Osteocyte (in vitro differentiated cells): Measurements from ENCODE around the gene CAND2. TPM values are rescaled to one million over a fixed set of nuclear protein-coding genes. Genes with fewer than 3 reads are reported as not detected.
A peak's percentile ranks its signal among the peaks of the same experiment; 100 is the strongest.
"Not testable (repeated sequence)": the region's sequence is repeated elsewhere in the genome, so short reads cannot be mapped to it uniquely, and the experiment has no call there.

Source experiments
- DNase-seq: peaks from one replicate; pipeline ENCODE4 v3.0.0; 2021; ENCODE audit warnings: mixed read lengths; ENCODE audit not compliant: unreplicated experiment; ENCODE audit errors: extremely low spot score
- H3K27ac Mint-ChIP-seq: one replicate; pipeline ENCODE4 v1.8.0; 2021; ENCODE audit warnings: mild to moderate bottlenecking, mixed read lengths; ENCODE audit not compliant: unreplicated experiment
- H3K27me3 Mint-ChIP-seq: one replicate; pipeline ENCODE4 v1.8.0; 2021; ENCODE audit warnings: mixed read lengths; ENCODE audit not compliant: unreplicated experiment
- H3K36me3 Mint-ChIP-seq: one replicate; pipeline ENCODE4 v1.8.0; 2021; ENCODE audit warnings: mixed read lengths; ENCODE audit not compliant: unreplicated experiment
- H3K4me1 Mint-ChIP-seq: one replicate; pipeline ENCODE4 v1.8.0; 2021; ENCODE audit warnings: mixed read lengths; ENCODE audit not compliant: unreplicated experiment
- H3K4me3 Mint-ChIP-seq: one replicate; pipeline ENCODE4 v1.8.0; 2021; ENCODE audit warnings: mild to moderate bottlenecking, moderate library complexity, mixed read lengths; ENCODE audit not compliant: unreplicated experiment
- H3K9me3 Mint-ChIP-seq: one replicate; pipeline ENCODE4 v1.8.0; 2021; ENCODE audit warnings: mixed read lengths; ENCODE audit not compliant: unreplicated experiment
- total RNA-seq: library from RNA; stranded (reverse); gene quantifications from 2 replicates; pipeline ENCODE4 v1.2.1, GENCODE V29; 2021
- TF ChIP-seq, protein P1 (sequence below): fragments of 200-600 bp; sonication (generic); IDR thresholded peaks from 2 replicates; pipeline ENCODE4 v1.5.0; 2021; ENCODE audit warnings: antibody characterized with exemption, mild to moderate bottlenecking, moderate library complexity

The CAND2 gene
- total RNA-seq, 1 donor from 2014 or later = 10.4 TPM

DNA sequence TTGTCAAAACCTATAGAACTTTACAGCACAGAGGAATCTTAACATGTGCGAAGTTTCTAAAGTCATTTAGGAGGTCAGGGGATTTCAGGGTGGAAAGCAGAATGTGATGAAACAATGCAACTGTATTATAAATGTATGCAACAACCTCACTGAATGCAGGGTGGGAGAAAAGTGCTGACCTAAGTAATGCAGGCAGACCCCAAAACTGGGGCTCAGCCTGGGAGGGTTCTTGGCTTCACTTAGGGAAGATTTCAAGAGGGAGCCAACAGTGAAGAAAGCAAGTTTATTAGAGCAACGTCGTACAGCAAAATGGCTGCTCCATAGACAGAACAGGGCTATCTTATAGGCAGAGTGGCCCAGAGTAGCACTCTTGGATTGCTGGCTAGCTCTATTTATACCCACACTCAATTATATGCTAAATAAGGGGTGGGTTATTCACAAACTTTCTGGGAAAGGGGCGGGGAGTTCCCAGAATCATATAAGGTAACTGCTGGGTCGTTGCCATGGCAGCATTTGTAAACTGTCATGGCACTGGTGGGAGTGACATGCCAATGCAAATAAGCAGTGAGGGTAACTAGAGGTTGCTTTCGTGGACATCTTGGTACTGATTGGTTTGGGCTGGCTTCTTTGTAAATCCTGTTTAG, 14.2 kb upstream of the CAND2 start:
- H3K36me3 Mint-ChIP-seq = no peaks in the 10 kb centered on the region
- DNase-seq = no peak
- no peak overlapping the region for H3K4me3 Mint-ChIP-seq
- no peak overlapping the region for H3K27ac Mint-ChIP-seq
- TF ChIP-seq, protein P1, sequence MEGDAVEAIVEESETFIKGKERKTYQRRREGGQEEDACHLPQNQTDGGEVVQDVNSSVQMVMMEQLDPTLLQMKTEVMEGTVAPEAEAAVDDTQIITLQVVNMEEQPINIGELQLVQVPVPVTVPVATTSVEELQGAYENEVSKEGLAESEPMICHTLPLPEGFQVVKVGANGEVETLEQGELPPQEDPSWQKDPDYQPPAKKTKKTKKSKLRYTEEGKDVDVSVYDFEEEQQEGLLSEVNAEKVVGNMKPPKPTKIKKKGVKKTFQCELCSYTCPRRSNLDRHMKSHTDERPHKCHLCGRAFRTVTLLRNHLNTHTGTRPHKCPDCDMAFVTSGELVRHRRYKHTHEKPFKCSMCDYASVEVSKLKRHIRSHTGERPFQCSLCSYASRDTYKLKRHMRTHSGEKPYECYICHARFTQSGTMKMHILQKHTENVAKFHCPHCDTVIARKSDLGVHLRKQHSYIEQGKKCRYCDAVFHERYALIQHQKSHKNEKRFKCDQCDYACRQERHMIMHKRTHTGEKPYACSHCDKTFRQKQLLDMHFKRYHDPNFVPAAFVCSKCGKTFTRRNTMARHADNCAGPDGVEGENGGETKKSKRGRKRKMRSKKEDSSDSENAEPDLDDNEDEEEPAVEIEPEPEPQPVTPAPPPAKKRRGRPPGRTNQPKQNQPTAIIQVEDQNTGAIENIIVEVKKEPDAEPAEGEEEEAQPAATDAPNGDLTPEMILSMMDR = no peak
- H3K4me1 Mint-ChIP-seq = no peaks in the 10 kb centered on the region
- H3K27me3 Mint-ChIP-seq = peaks cover 41% of the 10 kb centered on the region
- no peaks in the 10 kb centered on the region for H3K9me3 Mint-ChIP-seq

DNA sequence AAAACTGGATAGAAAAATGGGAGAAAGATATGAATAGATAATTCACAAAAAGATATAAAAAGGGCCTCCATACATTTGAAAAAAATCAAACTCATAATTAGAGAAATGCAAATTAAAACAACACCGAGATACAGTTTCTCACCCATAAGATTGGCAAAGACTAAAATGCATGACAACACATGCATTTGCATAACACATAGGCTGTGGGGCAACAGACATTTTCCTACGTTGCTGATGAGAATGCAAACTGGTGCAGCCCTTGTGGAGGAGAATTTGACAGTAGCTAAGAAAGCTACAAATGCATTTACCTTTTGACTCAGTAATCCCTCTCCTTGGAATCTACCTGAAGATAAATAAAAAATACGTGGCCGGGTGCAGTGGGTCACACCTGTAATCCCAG, 11.4 kb upstream of the CAND2 start:
- no peaks in the 10 kb centered on the region for H3K36me3 Mint-ChIP-seq
- DNase-seq = no peak
- TF ChIP-seq, protein P1 = no peak
- no peaks in the 10 kb centered on the region for H3K9me3 Mint-ChIP-seq
- H3K27ac Mint-ChIP-seq = no peak overlapping the region
- H3K4me3 Mint-ChIP-seq = no peak overlapping the region
- peaks cover 42% of the 10 kb centered on the region for H3K27me3 Mint-ChIP-seq
- no peaks in the 10 kb centered on the region for H3K4me1 Mint-ChIP-seq

DNA sequence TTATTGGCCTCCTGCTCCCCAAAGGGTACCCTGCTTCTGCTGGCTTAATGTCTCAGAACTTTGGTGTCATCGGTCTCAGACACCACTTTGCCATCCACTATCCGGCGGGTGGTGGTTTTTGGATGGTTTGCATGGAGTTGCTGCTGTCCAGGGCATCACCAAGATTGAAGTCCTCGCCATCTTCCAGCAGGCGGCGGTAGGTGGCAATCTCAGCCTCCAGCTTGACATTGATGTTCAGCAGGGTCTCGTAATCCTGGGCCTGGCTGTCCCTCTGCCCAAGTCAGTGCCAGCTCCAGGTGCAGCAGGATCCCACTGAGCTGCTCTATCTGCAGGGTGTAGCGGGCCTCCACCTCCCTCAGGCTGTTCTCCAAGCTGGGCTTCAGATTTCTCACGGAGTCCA, 9.1 kb upstream of the CAND2 start:
- not testable (repeated sequence) for H3K36me3 Mint-ChIP-seq, H3K4me3 Mint-ChIP-seq, H3K4me1 Mint-ChIP-seq, H3K9me3 Mint-ChIP-seq, H3K27ac Mint-ChIP-seq
- DNase-seq = peak; percentile 89
- TF ChIP-seq, protein P1 = peak; percentile 61
- H3K27me3 Mint-ChIP-seq = peaks cover 37% of the 10 kb centered on the region

DNA sequence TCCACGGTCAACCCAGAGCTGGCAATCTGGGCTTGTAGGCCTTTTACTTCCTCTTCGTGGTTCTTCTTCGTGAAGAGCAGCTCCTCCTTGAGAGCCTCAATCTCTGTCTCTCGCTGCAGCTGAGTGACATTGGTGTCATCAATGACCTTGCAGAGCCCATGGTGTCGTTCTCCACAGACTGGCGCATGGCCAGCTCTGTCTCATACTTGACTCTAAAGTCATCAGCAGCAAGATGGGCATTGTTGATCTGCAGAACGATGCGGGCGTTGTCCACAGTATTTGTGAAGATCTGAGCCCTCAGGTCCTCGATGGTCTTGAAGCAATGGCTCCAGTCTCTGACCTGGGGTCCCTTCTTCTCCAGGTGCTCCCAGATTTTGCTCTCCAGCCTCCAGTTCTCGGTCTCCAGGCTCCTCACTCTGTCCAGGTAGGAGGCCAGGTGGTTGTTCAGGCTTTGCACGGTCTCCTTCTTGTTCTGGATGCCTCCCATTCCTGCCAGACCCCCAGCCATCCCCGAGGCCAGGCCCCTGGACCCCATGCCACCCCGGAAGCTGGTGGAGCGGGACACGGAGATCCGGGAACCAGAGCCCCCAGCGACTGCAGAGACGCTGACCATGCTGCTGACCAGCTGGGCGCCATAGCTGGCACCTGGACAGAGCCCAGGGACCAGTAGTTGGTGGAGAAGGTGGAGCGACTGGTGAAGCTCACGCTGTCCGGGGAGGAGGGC, 8.4 kb upstream of the CAND2 start:
- H3K27me3 Mint-ChIP-seq = peaks cover 29% of the 10 kb centered on the region
- not testable (repeated sequence) for DNase-seq, H3K27ac Mint-ChIP-seq, H3K9me3 Mint-ChIP-seq, H3K4me3 Mint-ChIP-seq, H3K36me3 Mint-ChIP-seq, H3K4me1 Mint-ChIP-seq

DNA sequence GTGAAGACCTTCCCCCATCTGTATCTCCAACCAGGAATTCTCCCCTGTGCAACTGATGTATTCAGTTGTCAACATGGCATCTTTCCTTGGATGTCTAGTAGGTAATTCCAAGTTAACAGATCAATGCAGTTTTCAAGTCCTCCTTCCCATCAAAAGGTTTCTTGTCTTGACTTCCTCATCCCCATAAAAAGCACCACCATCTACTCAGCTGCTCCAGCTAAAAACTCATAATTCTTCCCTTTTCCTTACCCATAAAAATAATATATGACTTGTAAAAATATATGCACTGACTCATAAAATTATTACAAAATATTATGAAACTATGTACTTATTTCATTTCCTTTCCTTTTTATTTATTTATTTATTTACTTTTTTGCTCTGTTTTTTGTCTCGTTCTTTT, 5.0 kb upstream of the CAND2 start:
- H3K4me1 Mint-ChIP-seq = peaks cover 4% of the 10 kb centered on the region
- H3K27ac Mint-ChIP-seq = no peak overlapping the region
- peaks cover 8% of the 10 kb centered on the region for H3K27me3 Mint-ChIP-seq
- no peaks in the 10 kb centered on the region for H3K9me3 Mint-ChIP-seq
- no peak for DNase-seq
- no peaks in the 10 kb centered on the region for H3K36me3 Mint-ChIP-seq
- H3K4me3 Mint-ChIP-seq = no peak overlapping the region
- TF ChIP-seq, protein P1 = no peak
